Measurements from ENCODE around the gene LRRC42. TPM values are rescaled to one million over a fixed set of nuclear protein-coding genes. Genes with fewer than 3 reads are reported as not detected.
"Not testable (repeated sequence)": the region's sequence is repeated elsewhere in the genome, so short reads cannot be mapped to it uniquely, and the experiment has no call there.

Gene LRRC42
- total RNA-seq, 2 experiments from 2014 or later, result 29.0 to 30.1 TPM

GRCh38 chr1:53971718-53972117 is 25.6 kb downstream of the LRRC42 start:
- H3K4me3 Mint-ChIP-seq, result no peak overlapping the region
- no peaks in the 10 kb centered on the region for H3K4me1 Mint-ChIP-seq
- H3K27ac Mint-ChIP-seq, result no peak overlapping the region
- no peaks in the 10 kb centered on the region for H3K9me3 Mint-ChIP-seq
- no peak for DNase-seq
- peaks cover 16% of the 10 kb centered on the region for H3K36me3 Mint-ChIP-seq
- H3K27me3 Mint-ChIP-seq, result no peaks in the 10 kb centered on the region

GRCh38 chr1:53975861-53976260 is 29.7 kb downstream of the LRRC42 start:
- no peak overlapping the region for H3K27ac Mint-ChIP-seq
- H3K27me3 Mint-ChIP-seq, result peaks cover 4% of the 10 kb centered on the region
- no peaks in the 10 kb centered on the region for H3K4me1 Mint-ChIP-seq
- no peaks in the 10 kb centered on the region for H3K9me3 Mint-ChIP-seq
- peaks cover 11% of the 10 kb centered on the region for H3K36me3 Mint-ChIP-seq
- H3K4me3 Mint-ChIP-seq, result no peak overlapping the region
- no peak for DNase-seq

- H3K9me3 Mint-ChIP-seq, result no peaks in the 10 kb centered on the region
- no peaks in the 10 kb centered on the region for H3K4me1 Mint-ChIP-seq
- no peak overlapping the region for H3K4me3 Mint-ChIP-seq
- DNase-seq, result no peak
- no peak overlapping the region for H3K27ac Mint-ChIP-seq
- peaks cover 8% of the 10 kb centered on the region for H3K27me3 Mint-ChIP-seq
- peaks cover 2% of the 10 kb centered on the region for H3K36me3 Mint-ChIP-seq
Observed at GRCh38 chr1:53979712-53980450, 33.7 kb downstream of the LRRC42 start.

- peaks cover 4% of the 10 kb centered on the region for H3K4me1 Mint-ChIP-seq
- H3K27me3 Mint-ChIP-seq, result peaks cover 8% of the 10 kb centered on the region
- H3K4me3 Mint-ChIP-seq, result no peak overlapping the region
- no peak for DNase-seq
- H3K36me3 Mint-ChIP-seq, result peaks cover 2% of the 10 kb centered on the region
- H3K27ac Mint-ChIP-seq, result no peak overlapping the region
- no peaks in the 10 kb centered on the region for H3K9me3 Mint-ChIP-seq
Observed at GRCh38 chr1:53981220-53981619, 35.1 kb downstream of the LRRC42 start.

GRCh38 chr1:53982034-53982762 is 36.0 kb downstream of the LRRC42 start:
- Mint-ChIP-seq H3K36me3 (no peaks in the 10 kb centered on the region), H3K4me1 (peaks cover 9% of the 10 kb centered on the region), H3K27ac (no peak overlapping the region), H3K9me3 (peaks cover 1% of the 10 kb centered on the region), H3K27me3 (peaks cover 8% of the 10 kb centered on the region), H3K4me3 (no peak overlapping the region)
- no peak for DNase-seq

- Mint-ChIP-seq H3K27me3 (peaks cover 8% of the 10 kb centered on the region), H3K36me3 (no peaks in the 10 kb centered on the region), H3K4me3 (no peak overlapping the region), H3K4me1 (peaks cover 9% of the 10 kb centered on the region), H3K9me3 (peaks cover 1% of the 10 kb centered on the region), H3K27ac (no peak overlapping the region)
- no peak for DNase-seq
Observed at GRCh38 chr1:53982763-53983104, 36.6 kb downstream of the LRRC42 start.

GRCh38 chr1:53984726-53985125 is 38.6 kb downstream of the LRRC42 start:
- Mint-ChIP-seq H3K36me3 (no peaks in the 10 kb centered on the region), H3K9me3 (peaks cover 1% of the 10 kb centered on the region), H3K4me1 (peaks cover 12% of the 10 kb centered on the region), H3K27me3 (peaks cover 5% of the 10 kb centered on the region), H3K27ac (no peak overlapping the region), H3K4me3 (no peak overlapping the region)
- no peak for DNase-seq

- no peak for DNase-seq
- H3K36me3 Mint-ChIP-seq, result no peaks in the 10 kb centered on the region
- no peak overlapping the region for H3K4me3 Mint-ChIP-seq
- H3K27me3 Mint-ChIP-seq, result peaks cover 4% of the 10 kb centered on the region
- peaks cover 12% of the 10 kb centered on the region for H3K4me1 Mint-ChIP-seq
- peaks cover 1% of the 10 kb centered on the region for H3K9me3 Mint-ChIP-seq
- no peak overlapping the region for H3K27ac Mint-ChIP-seq
Observed at GRCh38 chr1:53986458-53986857, 40.3 kb downstream of the LRRC42 start.

GRCh38 chr1:53987880-53988279 is 41.7 kb downstream of the LRRC42 start:
- H3K9me3 Mint-ChIP-seq, result peaks cover 1% of the 10 kb centered on the region
- DNase-seq, result no peak
- H3K4me1 Mint-ChIP-seq, result peaks cover 12% of the 10 kb centered on the region
- H3K27ac Mint-ChIP-seq, result no peak overlapping the region
- no peaks in the 10 kb centered on the region for H3K27me3 Mint-ChIP-seq
- no peak overlapping the region for H3K4me3 Mint-ChIP-seq
- no peaks in the 10 kb centered on the region for H3K36me3 Mint-ChIP-seq

GRCh38 chr1:53992085-53992874 is 46.1 kb downstream of the LRRC42 start:
- DNase-seq, result no peak
- H3K36me3 Mint-ChIP-seq, result no peaks in the 10 kb centered on the region
- peaks cover 3% of the 10 kb centered on the region for H3K4me1 Mint-ChIP-seq

GRCh38 chr1:53994516-53994915 is 48.4 kb downstream of the LRRC42 start:
- not testable (repeated sequence) for H3K27ac Mint-ChIP-seq

More at GRCh38 chr1:53992085-53992874, 46.1 kb downstream of the LRRC42 start:
- Mint-ChIP-seq H3K27me3 (peaks cover 3% of the 10 kb centered on the region), H3K4me3 (no peak overlapping the region), H3K27ac (no peak overlapping the region), H3K9me3 (no peaks in the 10 kb centered on the region)

GRCh38 chr1:53995683-53996082 is 49.5 kb downstream of the LRRC42 start:
- Mint-ChIP-seq H3K4me1 (no peaks in the 10 kb centered on the region), H3K27me3 (peaks cover 3% of the 10 kb centered on the region), H3K27ac (no peak overlapping the region), H3K4me3 (no peak overlapping the region), H3K9me3 (no peaks in the 10 kb centered on the region), H3K36me3 (no peaks in the 10 kb centered on the region)
- no peak for DNase-seq

More at GRCh38 chr1:53994516-53994915, 48.4 kb downstream of the LRRC42 start:
- not testable (repeated sequence) for H3K4me1 Mint-ChIP-seq, H3K36me3 Mint-ChIP-seq, H3K27me3 Mint-ChIP-seq, DNase-seq, H3K4me3 Mint-ChIP-seq, H3K9me3 Mint-ChIP-seq

- H3K4me1 Mint-ChIP-seq, result no peaks in the 10 kb centered on the region
- no peaks in the 10 kb centered on the region for H3K9me3 Mint-ChIP-seq
- no peak overlapping the region for H3K4me3 Mint-ChIP-seq
- no peaks in the 10 kb centered on the region for H3K36me3 Mint-ChIP-seq
- H3K27me3 Mint-ChIP-seq, result peaks cover 3% of the 10 kb centered on the region
- DNase-seq, result no peak
- no peak overlapping the region for H3K27ac Mint-ChIP-seq
Observed at GRCh38 chr1:53998223-53998622, 52.1 kb downstream of the LRRC42 start.

GRCh38 chr1:53999920-54000319 is 53.8 kb downstream of the LRRC42 start:
- Mint-ChIP-seq H3K4me1 (no peaks in the 10 kb centered on the region), H3K9me3 (no peaks in the 10 kb centered on the region), H3K36me3 (no peaks in the 10 kb centered on the region), H3K27me3 (peaks cover 3% of the 10 kb centered on the region), H3K4me3 (no peak overlapping the region), H3K27ac (no peak overlapping the region)
- DNase-seq, result no peak

- DNase-seq, result no peak
- Mint-ChIP-seq H3K4me1 (no peaks in the 10 kb centered on the region), H3K9me3 (no peaks in the 10 kb centered on the region), H3K27ac (no peak overlapping the region), H3K36me3 (no peaks in the 10 kb centered on the region), H3K4me3 (no peak overlapping the region), H3K27me3 (peaks cover under 1% of the 10 kb centered on the region)
Observed at GRCh38 chr1:54001591-54001990, 55.4 kb downstream of the LRRC42 start.
